Sigmoid colon (tissue), 7 donors: ENCODE measurements around the gene ERBB3. TPM values are rescaled to one million over a fixed set of nuclear protein-coding genes. Genes with fewer than 3 reads are reported as not detected.
"Not testable (repeated sequence)": the region's sequence is repeated elsewhere in the genome, so short reads cannot be mapped to it uniquely, and the experiment has no call there.

Source experiments
- DNase-seq: peaks from one replicate; pipeline ENCODE4 v3.0.0-alpha.2; 2019
- H3K27ac ChIP-seq, 4 donors: fragments of 200-600 bp; sonication (generic); one replicate each; pipeline ENCODE4 v1.5.1; 2016 to 2019; ENCODE audit warnings: mild to moderate bottlenecking in 1 of 4
- H3K27me3 ChIP-seq, 3 donors: fragments of 200-600 bp; sonication (generic); one replicate each; pipeline ENCODE4 v1.5.1; 2019; ENCODE audit warnings: mild to moderate bottlenecking in 1 of 3
- H3K36me3 ChIP-seq, 4 donors: fragments of 200-600 bp; sonication (generic); one replicate each; pipeline ENCODE4 v1.5.1; 2016 to 2019
- H3K4me1 ChIP-seq, 4 donors: fragments of 200-600 bp; sonication (generic); one replicate each; pipeline ENCODE4 v1.5.1; 2017 to 2019
- H3K4me3 ChIP-seq, 4 donors: fragments of 200-600 bp; sonication (generic); one replicate each; pipeline ENCODE4 v1.5.1; 2017 to 2019; ENCODE audit warnings: mild to moderate bottlenecking in 2 of 4, moderate library complexity in 1 of 4
- H3K9me3 ChIP-seq, 4 donors: fragments of 200-600 bp in 3 of 4; sonication (generic) in 3 of 4; one replicate each; pipeline versions ENCODE4 v1.5.1 to v1.6.1; 2013 to 2019
- CTCF ChIP-seq, 4 experiments: fragments of 450-650 bp in 3 of 4; fragments of 200-600 bp in 1 of 4; IDR thresholded peaks; one replicate each; pipeline ENCODE4 v1.5.1; 2016 to 2019; ENCODE audit warnings: antibody characterized with exemption in 4 of 4, mild to moderate bottlenecking in 3 of 4, moderate library complexity in 2 of 4
- EP300 ChIP-seq, 4 donors: sonication (generic); formaldehyde crosslinking; IDR thresholded peaks; one replicate each; pipeline ENCODE4 v1.6.1; 2017; ENCODE audit warnings: antibody characterized with exemption in 4 of 4
- POLR2A ChIP-seq, 2 donors: fragments of 450-650 bp; IDR thresholded peaks; one replicate each; pipeline ENCODE4 v1.6.1; 2016; ENCODE audit warnings: antibody characterized with exemption in 2 of 2, mild to moderate bottlenecking in 2 of 2, moderate library complexity in 2 of 2
- POLR2AphosphoS5 ChIP-seq, 4 donors: sonication (generic); formaldehyde crosslinking; IDR thresholded peaks; one replicate each; pipeline ENCODE4 v1.6.1; 2017; ENCODE audit warnings: antibody characterized with exemption in 4 of 4
- WGBS, 2 donors: extraction: QIAGEN DNeasy Blood & Tissue Kit; methylation state at CpG; one replicate each; pipeline ENCODE4 v1.1.7; 2013; 5-methylcytosine and 5-hydroxymethylcytosine counted together
- intact Hi-C: fragments of 100-400 bp; cut with DNase I; formaldehyde crosslinking; loops from one replicate; pipeline ENCODE4 v1.15.1; 2023
- polyA plus RNA-seq, 3 donors: library from polyadenylated mRNA; stranded (reverse); fragments of 200-250 nt; gene quantifications; one replicate each; pipeline ENCODE4 v1.2.3, GENCODE V29; 2013
- total RNA-seq, 4 donors: library from RNA; depleted of rRNA; stranded (reverse); fragments of >200 nt; gene quantifications; one replicate each; pipeline ENCODE4 v1.1.0, GENCODE V29; 2016
- donor health status: healthy with polysubstance abuse.
- donor health status: Bipolar disorder and iron deficiency.
- donor health status: healthy.

The ERBB3 gene
- total and polyA plus RNA-seq, 7 donors: 10.2 to 69.8 (median 21.4) TPM

- Histone ChIP-seq H3K27me3 (no peaks in the 10 kb centered on the region), H3K4me1 (peaks cover 0 to 25% (median 19%) of the 10 kb centered on the region in 4 donors), H3K36me3 (peaks cover 17 to 32% (median 19%) of the 10 kb centered on the region in 4 donors), H3K4me3 (peak overlapping the region; percentile 56 to 94 (median 72)), H3K9me3 (no peaks in the 10 kb centered on the region), H3K27ac (peak overlapping the region; percentile 91 to 96 (median 94))
- no peak for DNase-seq
- WGBS, 2 donors: 6 to 35% methylated on average over 9 of the region's 9 CpGs
- intact Hi-C loops: loop anchor here (1.0 to 10.0 kb wide), 3 partner anchors 61 to 301 kb away; partner anchors contain the start of genes GDF11, PA2G4 and SMARCC2
- TF ChIP-seq POLR2AphosphoS5 (IDR thresholded peaks at IDR 0.05): no peak
- no peak for TF ChIP-seq POLR2A (IDR thresholded peaks at IDR 0.05)
- no peak for TF ChIP-seq EP300 (IDR thresholded peaks at IDR 0.05)
Observed at GRCh38 chr12:56042843-56043242, 37.1 kb upstream of the ERBB3 start.

GRCh38 chr12:56046027-56046780 lies 33.8 kb upstream of the ERBB3 start:
- Histone ChIP-seq H3K4me3 (no peak overlapping the region), H3K36me3 (peaks cover 17 to 32% (median 19%) of the 10 kb centered on the region in 4 donors), H3K4me1 (peaks cover 0 to 20% (median 16%) of the 10 kb centered on the region in 4 donors), H3K27me3 (no peaks in the 10 kb centered on the region), H3K9me3 (no peaks in the 10 kb centered on the region), H3K27ac (peak overlapping the region in 3 of 4 donors; percentile 41 to 49 (median 48))
- TF ChIP-seq POLR2AphosphoS5 (IDR thresholded peaks at IDR 0.05) (no peak), EP300 (IDR thresholded peaks at IDR 0.05) (no peak), POLR2A (IDR thresholded peaks at IDR 0.05) (no peak), CTCF (IDR thresholded peaks at IDR 0.05) (no peak)
- no peak for DNase-seq
- intact Hi-C loops: loop anchor here (5.0 to 10.0 kb wide), 2 partner anchors 36 to 139 kb away; partner anchors contain the start of genes ERBB3 and SMARCC2
- 84 to 86% methylated on average over 9 of the region's 9 CpGs for WGBS, 2 donors

GRCh38 chr12:56053407-56053893 lies 26.5 kb upstream of the ERBB3 start:
- Histone ChIP-seq H3K4me3 (no peak overlapping the region), H3K27ac (no peak overlapping the region), H3K36me3 (no peaks in the 10 kb centered on the region), H3K27me3 (no peaks in the 10 kb centered on the region), H3K4me1 (no peaks in the 10 kb centered on the region), H3K9me3 (no peaks in the 10 kb centered on the region)
- intact Hi-C loops: no loop called here
- DNase-seq: no peak
- TF ChIP-seq POLR2A (IDR thresholded peaks at IDR 0.05) (no peak), POLR2AphosphoS5 (IDR thresholded peaks at IDR 0.05) (no peak), EP300 (IDR thresholded peaks at IDR 0.05) (no peak), CTCF (IDR thresholded peaks at IDR 0.05) (no peak)
- WGBS, 2 donors: 79 to 81% methylated on average over 6 of the region's 6 CpGs

- DNase-seq, H3K4me3 ChIP-seq, H3K9me3 ChIP-seq, H3K4me1 ChIP-seq, H3K27ac ChIP-seq, intact Hi-C loops, H3K36me3 ChIP-seq, H3K27me3 ChIP-seq: not testable (repeated sequence)
- 91 to 94% methylated on average over 8 of the region's 8 CpGs for WGBS, 2 donors
Observed at GRCh38 chr12:56059964-56060363, 20.0 kb upstream of the ERBB3 start.

GRCh38 chr12:56061982-56062381 lies 18.0 kb upstream of the ERBB3 start:
- Histone ChIP-seq H3K36me3 (no peaks in the 10 kb centered on the region), H3K27me3 (no peaks in the 10 kb centered on the region), H3K4me1 (no peaks in the 10 kb centered on the region), H3K27ac (no peak overlapping the region), H3K9me3 (no peaks in the 10 kb centered on the region), H3K4me3 (no peak overlapping the region)
- intact Hi-C loops: no loop called here
- WGBS, 2 donors: 72 to 91% methylated on average over 5 of the region's 5 CpGs
- DNase-seq: no peak
- TF ChIP-seq CTCF (IDR thresholded peaks at IDR 0.05): no peak
- TF ChIP-seq POLR2A (IDR thresholded peaks at IDR 0.05): no peak
- TF ChIP-seq POLR2AphosphoS5 (IDR thresholded peaks at IDR 0.05): no peak
- TF ChIP-seq EP300 (IDR thresholded peaks at IDR 0.05): no peak
